ENCODE results near the gene SYNJ2BP. TPM values are rescaled to one million over a fixed set of nuclear protein-coding genes. Genes with fewer than 3 reads are reported as not detected.

Gene SYNJ2BP
- total RNA-seq, 1 experiment from 2014 or later: 19.0 TPM

DNA sequence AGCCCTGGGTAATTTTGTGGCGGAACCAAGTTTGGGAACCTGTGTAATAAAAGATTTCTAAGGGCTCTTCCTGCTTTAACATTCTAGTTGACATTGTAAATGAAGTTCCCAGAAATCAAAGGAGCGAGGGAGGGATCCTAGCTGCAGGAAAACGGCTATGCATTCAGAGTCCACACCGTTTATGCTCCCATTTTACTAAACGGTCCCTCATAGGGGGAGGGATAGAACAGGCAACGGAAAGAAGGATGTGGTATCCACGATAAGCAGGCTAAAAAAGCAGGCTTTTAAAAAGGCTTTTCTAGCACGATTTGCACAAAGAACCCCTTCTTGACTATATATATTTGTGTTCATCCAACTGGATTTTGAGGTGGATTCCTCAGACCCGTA lies 559 bp downstream of the SYNJ2BP start:
- Histone ChIP-seq H3K9me2 (ENCODE audit: insufficient read depth) (no peaks in the 10 kb centered on the region), H2AFZ (ENCODE audit: low read depth, low read length, poor library complexity, severe bottlenecking) (no peak overlapping the region), H3K27me3 (ENCODE audit: insufficient read depth, low read length) (no peaks in the 10 kb centered on the region), H3K79me2 (ENCODE audit: insufficient read depth, low read length) (peaks cover 45% of the 10 kb centered on the region), H3K36me3 (ENCODE audit: control insufficient read depth in 1 of 2, insufficient read depth in 2 of 2, low read length in 2 of 2) (no peaks in the 10 kb centered on the region), H3K9ac (ENCODE audit: low read length) (peak overlapping the region; percentile 68), H3K9me3 (ENCODE audit: control insufficient read depth in 1 of 2, insufficient read depth in 1 of 2, low read depth in 1 of 2, low read length in 2 of 2) (no peaks in the 10 kb centered on the region), H3K4me2 (ENCODE audit: low read length) (peak overlapping the region; percentile 75), H4K20me1 (ENCODE audit: insufficient read depth) (no peaks in the 10 kb centered on the region), H3K4me1 (ENCODE audit: control insufficient read depth in 1 of 2, insufficient read depth in 2 of 2, low read length in 2 of 2) (peaks cover 5 to 13% of the 10 kb centered on the region in 2 experiments; a peak in 3 of 4 replicates), H3K4me3 (replicated peaks in 1 of 2; ENCODE audit: low read depth in 1 of 2, low read length in 2 of 2) (peak overlapping the region; percentile 81 to 91), H3K27ac (ENCODE audit: low read depth, low read length) (peak overlapping the region; percentile 46)
- no peak for DNase-seq (ENCODE audit: low read depth, low spot score)
- POLR2A ChIA-PET: no interaction called here
- intact Hi-C loops (cut with micrococcal nuclease): no loop called here
- CTCF ChIA-PET: no interaction called here
- RAD21 ChIA-PET (ENCODE audit: low non-redundant PET in 1 of 2, low total read pairs in 2 of 2, uncharacterized antibody in 2 of 2, unreplicated experiment in 2 of 2): no interaction called here
- peak; percentile 48 for ATAC-seq
- TF ChIP-seq JUND (IDR thresholded peaks at IDR 0.05) (no peak), CBX3 (IDR thresholded peaks at IDR 0.05; ENCODE audit: low read depth) (no peak), SIN3A (IDR thresholded peaks at IDR 0.05; ENCODE audit: low read depth) (no peak), RAD21 (IDR thresholded peaks at IDR 0.05; ENCODE audit: low read depth) (no peak), EZH2 (IDR thresholded peaks at IDR 0.05) (no peak), FOSL1 (IDR thresholded peaks at IDR 0.05; ENCODE audit: low read depth) (no peak), EGR1 (IDR thresholded peaks at IDR 0.05; ENCODE audit: low read depth) (no peak), POLR2AphosphoS5 (IDR thresholded peaks at IDR 0.05; ENCODE audit: low read depth, low read length) (no peak), ZNF274 (IDR thresholded peaks at IDR 0.05; ENCODE audit: low read depth, low read length) (no peak), SP1 (IDR thresholded peaks at IDR 0.05; ENCODE audit: low read depth) (no peak), CTCF (IDR thresholded peaks at IDR 0.05 in 2 of 3, conservative IDR thresholded peaks at IDR 0.05 in 1 of 3; ENCODE audit: borderline replicate concordance in 1 of 3, insufficient read depth in 1 of 3, low read depth in 2 of 3, low read length in 2 of 3) (no peak)
- TF ChIP-seq, protein P1, sequence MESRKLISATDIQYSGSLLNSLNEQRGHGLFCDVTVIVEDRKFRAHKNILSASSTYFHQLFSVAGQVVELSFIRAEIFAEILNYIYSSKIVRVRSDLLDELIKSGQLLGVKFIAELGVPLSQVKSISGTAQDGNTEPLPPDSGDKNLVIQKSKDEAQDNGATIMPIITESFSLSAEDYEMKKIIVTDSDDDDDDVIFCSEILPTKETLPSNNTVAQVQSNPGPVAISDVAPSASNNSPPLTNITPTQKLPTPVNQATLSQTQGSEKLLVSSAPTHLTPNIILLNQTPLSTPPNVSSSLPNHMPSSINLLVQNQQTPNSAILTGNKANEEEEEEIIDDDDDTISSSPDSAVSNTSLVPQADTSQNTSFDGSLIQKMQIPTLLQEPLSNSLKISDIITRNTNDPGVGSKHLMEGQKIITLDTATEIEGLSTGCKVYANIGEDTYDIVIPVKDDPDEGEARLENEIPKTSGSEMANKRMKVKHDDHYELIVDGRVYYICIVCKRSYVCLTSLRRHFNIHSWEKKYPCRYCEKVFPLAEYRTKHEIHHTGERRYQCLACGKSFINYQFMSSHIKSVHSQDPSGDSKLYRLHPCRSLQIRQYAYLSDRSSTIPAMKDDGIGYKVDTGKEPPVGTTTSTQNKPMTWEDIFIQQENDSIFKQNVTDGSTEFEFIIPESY (IDR thresholded peaks at IDR 0.05; ENCODE audit: extremely low read depth, insufficient replicate concordance, low read length): no peak
- BruUV-seq (replicated peaks): TSS peak; percentile 63
